D721Med (cell line): ENCODE data around the gene DHCR7.

Source experiments
- DNase-seq: peaks from one replicate; pipeline ENCODE4 v3.0.0; 2011; ENCODE audit warnings: low spot score; ENCODE audit not compliant: insufficient read length
- FAIRE-seq: peaks from 2 replicates; lab custom pipeline; 2011; peaks lifted over from hg19 to GRCh38; lab: Jason Lieb, UNC
- TF ChIP-seq, protein P1 (sequence below): IDR thresholded peaks from 2 replicates; pipeline ENCODE4 v1.5.1; 2012; ENCODE audit warnings: mild to moderate bottlenecking, control low read depth; ENCODE audit not compliant: insufficient read depth; ENCODE audit errors: missing control alignments

DHCR7 gene

DNA sequence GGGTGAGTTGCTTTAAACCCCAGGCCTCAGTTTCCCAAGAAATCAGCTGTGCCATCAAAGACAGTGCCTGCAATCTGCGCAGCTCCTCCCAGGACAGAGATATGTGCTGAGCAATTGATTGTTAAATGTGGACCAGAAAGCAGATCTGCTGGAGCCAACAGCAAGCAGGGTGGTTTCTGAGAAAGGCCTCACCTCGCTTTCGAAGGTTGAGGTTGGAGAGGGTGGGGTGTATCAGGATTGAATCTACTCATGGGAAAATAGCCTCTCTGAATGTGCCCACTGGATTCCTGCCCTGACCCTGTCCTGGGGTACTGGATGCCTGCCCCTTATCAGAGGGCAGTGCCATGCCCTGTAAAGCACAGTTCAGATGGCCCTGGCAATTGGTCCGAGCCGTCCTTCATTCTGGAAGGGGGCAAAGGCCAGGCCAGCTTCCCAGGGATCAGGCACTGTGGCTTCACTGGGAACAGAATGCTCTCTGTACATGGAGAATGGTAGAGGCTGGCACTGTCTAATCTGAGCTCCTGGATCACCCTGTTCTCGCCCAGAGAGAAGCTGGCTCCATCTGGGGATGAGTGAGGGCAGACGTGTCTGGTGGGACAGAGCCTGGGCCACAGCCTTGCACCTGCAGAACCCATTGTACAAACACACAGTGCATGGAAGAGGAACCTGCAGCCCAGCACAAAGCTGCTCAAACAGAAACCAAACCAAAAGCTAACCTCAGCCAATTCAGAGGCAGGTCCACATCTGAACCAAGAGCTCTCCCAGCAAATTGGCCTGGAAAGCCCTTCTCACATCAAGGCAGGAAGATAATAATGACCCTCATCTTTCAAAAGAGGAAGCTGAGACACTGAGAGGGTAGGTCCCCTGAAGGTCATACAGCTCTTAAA, 15.2 kb downstream of the DHCR7 start:
- DNase-seq, result no peak
- TF ChIP-seq, protein P1, sequence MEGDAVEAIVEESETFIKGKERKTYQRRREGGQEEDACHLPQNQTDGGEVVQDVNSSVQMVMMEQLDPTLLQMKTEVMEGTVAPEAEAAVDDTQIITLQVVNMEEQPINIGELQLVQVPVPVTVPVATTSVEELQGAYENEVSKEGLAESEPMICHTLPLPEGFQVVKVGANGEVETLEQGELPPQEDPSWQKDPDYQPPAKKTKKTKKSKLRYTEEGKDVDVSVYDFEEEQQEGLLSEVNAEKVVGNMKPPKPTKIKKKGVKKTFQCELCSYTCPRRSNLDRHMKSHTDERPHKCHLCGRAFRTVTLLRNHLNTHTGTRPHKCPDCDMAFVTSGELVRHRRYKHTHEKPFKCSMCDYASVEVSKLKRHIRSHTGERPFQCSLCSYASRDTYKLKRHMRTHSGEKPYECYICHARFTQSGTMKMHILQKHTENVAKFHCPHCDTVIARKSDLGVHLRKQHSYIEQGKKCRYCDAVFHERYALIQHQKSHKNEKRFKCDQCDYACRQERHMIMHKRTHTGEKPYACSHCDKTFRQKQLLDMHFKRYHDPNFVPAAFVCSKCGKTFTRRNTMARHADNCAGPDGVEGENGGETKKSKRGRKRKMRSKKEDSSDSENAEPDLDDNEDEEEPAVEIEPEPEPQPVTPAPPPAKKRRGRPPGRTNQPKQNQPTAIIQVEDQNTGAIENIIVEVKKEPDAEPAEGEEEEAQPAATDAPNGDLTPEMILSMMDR, result no peak
- FAIRE-seq, result no peak

DNA sequence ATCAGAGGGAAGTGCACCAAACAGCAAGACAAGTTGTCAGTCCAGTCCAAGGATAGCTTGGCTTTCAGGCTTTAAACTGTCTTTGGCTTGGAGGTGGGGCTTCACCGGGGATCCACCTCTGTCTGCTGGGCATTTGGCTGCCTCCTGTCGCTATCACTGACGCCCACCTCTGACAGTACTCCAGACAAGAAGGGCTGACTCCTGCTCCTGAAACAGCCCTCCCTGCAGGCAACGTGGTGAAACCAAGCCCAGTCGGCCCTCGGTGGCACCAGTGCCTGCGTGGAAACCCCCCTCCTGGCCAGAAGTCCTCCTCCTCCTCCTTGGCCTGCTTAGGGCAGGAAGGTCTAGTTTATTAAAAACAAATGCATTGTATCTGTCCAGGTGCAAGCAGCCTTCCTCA, 16.9 kb downstream of the DHCR7 start:
- TF ChIP-seq, protein P1, result no peak
- DNase-seq (no peak), FAIRE-seq (no peak)

DNA sequence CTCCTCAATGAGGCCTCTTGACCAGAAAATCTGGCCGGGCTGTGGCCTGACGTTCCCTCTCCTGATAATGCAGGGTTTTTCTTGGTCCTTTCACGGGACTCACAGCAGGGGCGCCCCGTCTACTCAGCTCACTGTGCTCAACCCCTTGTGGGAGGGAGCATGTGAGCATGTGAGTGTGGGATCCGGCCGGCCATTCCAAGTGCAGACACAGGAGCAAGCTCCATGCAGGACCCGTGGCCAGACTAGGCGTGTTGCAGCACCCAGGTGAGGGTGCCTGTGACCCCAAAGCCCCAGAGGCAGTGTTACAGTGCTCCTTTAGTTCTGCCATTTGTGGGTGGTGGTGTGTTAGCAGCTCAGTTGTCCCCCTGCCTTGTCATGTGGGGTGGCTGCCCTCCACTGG, 18.0 kb downstream of the DHCR7 start:
- DNase-seq (no peak), FAIRE-seq (no peak)
- TF ChIP-seq, protein P1, result no peak

DNA sequence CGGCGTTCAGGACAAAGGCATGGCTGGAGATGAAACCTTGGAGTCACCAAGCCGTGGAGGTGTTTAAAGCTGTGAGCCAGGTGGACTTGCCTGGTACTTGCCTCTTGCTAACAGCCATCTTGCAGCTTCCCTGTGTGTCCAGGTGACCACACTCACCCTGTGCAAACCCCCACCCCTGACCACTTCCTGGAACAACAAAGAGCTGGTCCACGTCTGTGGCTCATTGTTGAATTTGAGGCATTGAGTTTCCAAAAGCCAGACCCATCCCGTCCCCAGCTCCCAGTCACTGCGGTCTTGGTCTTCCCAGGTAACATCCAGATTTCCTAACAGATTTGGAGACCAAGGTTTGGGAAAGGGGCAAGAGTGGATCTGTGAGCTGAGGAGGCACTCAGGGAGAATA, 18.5 kb downstream of the DHCR7 start:
- no peak for DNase-seq
- no peak for FAIRE-seq
- TF ChIP-seq, protein P1, result no peak

DNA sequence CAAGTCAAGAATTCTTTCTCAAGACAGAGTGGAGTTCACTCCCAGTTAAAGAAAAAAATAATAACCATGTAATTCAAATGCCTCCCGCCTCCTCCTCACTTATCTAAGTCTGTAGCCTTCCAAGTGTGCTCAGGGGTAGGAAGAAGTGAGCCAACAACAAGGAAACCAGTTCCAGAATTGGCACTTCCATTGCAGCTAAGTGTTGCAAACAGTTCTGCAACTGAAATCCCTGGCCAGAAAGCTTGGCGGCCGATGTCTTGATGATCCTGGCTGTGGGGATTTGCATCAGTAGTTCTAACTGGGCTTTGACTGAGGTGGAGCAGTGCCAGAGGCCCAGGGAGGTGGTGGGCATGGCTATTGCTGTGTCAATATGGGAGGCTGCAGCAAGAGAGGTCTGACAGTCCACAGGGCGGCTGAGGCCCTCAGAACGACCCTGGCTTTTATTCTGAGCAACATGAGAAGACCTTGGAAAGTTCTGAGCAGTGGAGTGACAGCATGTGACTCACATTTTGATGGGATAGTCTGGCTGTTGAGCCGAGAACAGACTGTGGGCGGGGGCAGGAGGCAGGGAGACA, 19.2 kb downstream of the DHCR7 start:
- TF ChIP-seq, protein P1, result no peak
- FAIRE-seq, result no peak
- no peak for DNase-seq

DNA sequence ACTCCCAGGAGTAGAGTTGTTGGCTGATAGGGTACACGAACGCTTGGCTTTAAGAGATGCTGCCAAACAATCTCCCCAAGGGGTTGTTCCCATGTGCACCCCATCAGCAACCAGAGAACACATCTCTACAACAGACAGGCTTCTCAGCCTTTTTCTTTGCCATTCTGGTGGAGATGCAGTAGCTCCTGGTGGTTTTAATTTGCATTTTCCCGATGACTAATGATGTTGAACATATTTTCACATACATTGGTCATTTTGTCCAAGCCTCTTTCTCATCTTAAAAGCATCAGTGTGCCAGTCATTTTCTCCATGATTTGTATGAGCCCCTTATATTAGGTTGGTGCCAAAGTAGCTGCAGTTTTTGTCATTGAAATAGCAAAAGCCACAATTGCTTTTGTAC, 21.8 kb downstream of the DHCR7 start:
- TF ChIP-seq, protein P1, result no peak
- DNase-seq, result no peak
- no peak for FAIRE-seq

DNA sequence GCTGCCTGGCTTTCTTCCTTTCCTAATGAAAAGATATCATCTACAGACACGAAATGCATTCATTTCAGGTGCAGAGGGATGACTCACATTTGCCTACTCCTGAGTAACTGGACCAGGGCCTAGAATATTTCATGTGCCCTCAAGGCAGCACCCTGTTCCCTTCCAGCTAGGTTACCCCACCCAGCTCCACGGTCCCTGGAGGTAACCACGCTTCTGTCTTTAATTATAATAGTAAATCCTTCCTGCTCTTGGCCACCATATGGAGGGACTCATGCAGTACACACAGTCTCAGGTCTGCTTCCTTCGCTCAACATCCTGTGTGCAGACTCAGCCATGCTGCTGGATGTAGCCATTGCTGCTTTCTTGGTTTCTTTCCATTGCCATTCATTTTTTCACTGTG, 22.3 kb downstream of the DHCR7 start:
- FAIRE-seq (no peak), DNase-seq (no peak)
- TF ChIP-seq, protein P1, result no peak
